DND-41 (cell line): ENCODE data around the gene GPC3.

Experiments
- CTCF ChIP-seq: IDR thresholded peaks from 2 replicates; pipeline ENCODE4 v1.5.1; 2012; ENCODE audit warnings: borderline replicate concordance, low read length, moderate library complexity, mild to moderate bottlenecking; ENCODE audit not compliant: poor library complexity, severe bottlenecking; ENCODE audit errors: extremely low read depth
- EZH2 ChIP-seq: IDR thresholded peaks from 3 replicates; pipeline ENCODE4 v1.6.1; 2012; ENCODE audit warnings: borderline replicate concordance, low read depth, mild to moderate bottlenecking, moderate library complexity, low read length, inconsistent platforms; ENCODE audit not compliant: severe bottlenecking

DNA sequence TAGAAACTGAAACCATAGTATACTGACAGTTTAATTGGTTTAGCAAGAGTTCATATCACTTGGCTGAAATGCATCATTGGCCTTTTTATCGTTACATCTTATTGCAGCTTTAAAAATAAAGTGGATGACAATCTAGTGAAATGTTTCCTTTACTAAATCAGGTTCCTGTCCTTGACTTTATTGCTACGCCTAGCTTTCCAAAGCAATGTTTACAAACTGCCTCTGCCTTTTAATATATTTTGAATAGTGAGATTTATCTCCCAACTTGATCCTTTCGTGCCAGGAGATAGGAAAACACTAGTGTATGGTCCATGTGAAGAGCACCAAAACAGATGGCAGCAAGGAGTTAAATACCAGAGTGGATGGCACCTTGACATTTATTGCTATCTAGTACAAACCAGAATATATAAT is 67.0 kb downstream of the GPC3 start:
- TF ChIP-seq CTCF, result no peak
- TF ChIP-seq EZH2, result no peak
